Central memory CD8-positive, alpha-beta T cell (primary cell): ENCODE measurements around the gene NOC4L.
"Not testable (repeated sequence)": the region's sequence is repeated elsewhere in the genome, so short reads cannot be mapped to it uniquely, and the experiment has no call there.

ENCODE experiments used
- ATAC-seq: fragments of 150-1000 bp; cut with Tn5 transposase; replicated peaks from 2 replicates; pipeline ENCODE4 v1.10.0; 2022; ENCODE audit warnings: mild to moderate bottlenecking, moderate FRiP score, moderate number of reproducible peaks; ENCODE audit not compliant: poor library complexity, severe bottlenecking; ENCODE audit errors: extremely low read depth
- DNase-seq, 2 donors: peaks; one replicate each; pipeline ENCODE4 v3.0.0; 2021; ENCODE audit warnings: low spot score in 2 of 2
- H3K27ac Mint-ChIP-seq: one replicate; pipeline ENCODE4 v1.8.0; 2022; ENCODE audit warnings: low read depth, mild to moderate bottlenecking, moderate library complexity, mixed read lengths
- H3K27me3 Mint-ChIP-seq: one replicate; pipeline ENCODE4 v1.8.0; 2022; ENCODE audit warnings: mixed read lengths
- H3K36me3 Mint-ChIP-seq: one replicate; pipeline ENCODE4 v1.8.0; 2022; ENCODE audit warnings: mild to moderate bottlenecking, moderate library complexity, mixed read lengths; ENCODE audit not compliant: insufficient read depth
- H3K4me1 Mint-ChIP-seq: one replicate; pipeline ENCODE4 v1.8.0; 2022; ENCODE audit warnings: mixed read lengths
- H3K4me3 Mint-ChIP-seq: one replicate; pipeline ENCODE4 v1.8.0; 2022; ENCODE audit warnings: mild to moderate bottlenecking, moderate library complexity, mixed read lengths
- H3K9me3 Mint-ChIP-seq: one replicate; pipeline ENCODE4 v1.8.0; 2022; ENCODE audit warnings: mixed read lengths

NOC4L gene

GRCh38 chr12:132191715-132192553, 47.7 kb downstream of the NOC4L start:
- DNase-seq: no peak
- Mint-ChIP-seq H3K36me3 (peaks cover 10% of the 10 kb centered on the region), H3K27me3 (no peaks in the 10 kb centered on the region), H3K4me3 (no peak overlapping the region), H3K4me1 (peaks cover 22% of the 10 kb centered on the region), H3K9me3 (peaks cover 10% of the 10 kb centered on the region), H3K27ac (no peak overlapping the region)
- no peak for ATAC-seq

DNA sequence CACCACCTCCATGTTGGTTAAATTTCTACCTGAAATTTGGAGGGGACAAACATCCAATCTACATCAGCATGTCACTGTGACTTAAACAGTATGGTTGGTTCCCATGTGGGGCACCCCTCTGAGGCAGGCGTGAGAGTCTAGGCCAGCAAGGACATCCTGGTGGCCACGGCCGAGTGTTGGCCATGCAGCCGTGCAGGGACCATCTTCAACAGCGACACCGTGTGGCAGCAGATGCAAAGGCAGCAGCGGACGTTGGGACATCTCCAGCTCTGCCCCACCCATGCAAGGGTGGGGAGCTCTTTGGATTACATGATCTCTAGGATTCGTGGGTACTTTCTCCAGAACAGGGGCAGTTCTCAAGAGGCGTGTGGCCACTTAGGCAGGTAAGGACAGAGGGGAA, 49.8 kb downstream of the NOC4L start:
- Mint-ChIP-seq H3K4me1 (peaks cover 20% of the 10 kb centered on the region), H3K36me3 (peaks cover 4% of the 10 kb centered on the region), H3K27me3 (no peaks in the 10 kb centered on the region), H3K9me3 (peaks cover 10% of the 10 kb centered on the region), H3K4me3 (no peak overlapping the region), H3K27ac (no peak overlapping the region)
- DNase-seq: no peak
- no peak for ATAC-seq

DNA sequence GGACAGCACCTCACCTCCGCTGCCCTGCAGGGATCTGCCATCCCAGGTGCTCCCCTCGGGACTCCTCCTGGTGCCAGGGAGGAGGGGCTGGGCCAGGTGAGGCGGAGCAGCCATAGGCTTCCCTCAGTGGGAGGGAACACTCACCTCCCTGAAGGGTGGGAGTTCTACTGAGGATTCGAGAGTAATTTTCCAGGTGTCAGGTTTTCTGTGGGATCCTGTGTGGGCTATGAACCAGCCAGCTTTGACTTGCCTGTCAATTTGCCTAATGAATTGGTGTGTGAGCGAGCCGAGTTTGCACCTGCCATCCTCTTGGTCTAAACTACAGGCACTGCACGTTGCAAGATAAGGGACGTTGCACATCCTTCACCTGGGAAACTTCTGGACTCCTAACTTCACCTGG, 50.3 kb downstream of the NOC4L start:
- Mint-ChIP-seq H3K4me1 (peaks cover 16% of the 10 kb centered on the region), H3K4me3 (no peak overlapping the region), H3K36me3 (peaks cover 2% of the 10 kb centered on the region), H3K9me3 (peaks cover 10% of the 10 kb centered on the region), H3K27ac (no peak overlapping the region), H3K27me3 (no peaks in the 10 kb centered on the region)
- ATAC-seq (no peak), DNase-seq (no peak)

GRCh38 chr12:132195242-132195641, 51.0 kb downstream of the NOC4L start:
- ATAC-seq, H3K9me3 Mint-ChIP-seq, H3K4me3 Mint-ChIP-seq, DNase-seq, H3K36me3 Mint-ChIP-seq, H3K27me3 Mint-ChIP-seq, H3K27ac Mint-ChIP-seq, H3K4me1 Mint-ChIP-seq: not testable (repeated sequence)

DNA sequence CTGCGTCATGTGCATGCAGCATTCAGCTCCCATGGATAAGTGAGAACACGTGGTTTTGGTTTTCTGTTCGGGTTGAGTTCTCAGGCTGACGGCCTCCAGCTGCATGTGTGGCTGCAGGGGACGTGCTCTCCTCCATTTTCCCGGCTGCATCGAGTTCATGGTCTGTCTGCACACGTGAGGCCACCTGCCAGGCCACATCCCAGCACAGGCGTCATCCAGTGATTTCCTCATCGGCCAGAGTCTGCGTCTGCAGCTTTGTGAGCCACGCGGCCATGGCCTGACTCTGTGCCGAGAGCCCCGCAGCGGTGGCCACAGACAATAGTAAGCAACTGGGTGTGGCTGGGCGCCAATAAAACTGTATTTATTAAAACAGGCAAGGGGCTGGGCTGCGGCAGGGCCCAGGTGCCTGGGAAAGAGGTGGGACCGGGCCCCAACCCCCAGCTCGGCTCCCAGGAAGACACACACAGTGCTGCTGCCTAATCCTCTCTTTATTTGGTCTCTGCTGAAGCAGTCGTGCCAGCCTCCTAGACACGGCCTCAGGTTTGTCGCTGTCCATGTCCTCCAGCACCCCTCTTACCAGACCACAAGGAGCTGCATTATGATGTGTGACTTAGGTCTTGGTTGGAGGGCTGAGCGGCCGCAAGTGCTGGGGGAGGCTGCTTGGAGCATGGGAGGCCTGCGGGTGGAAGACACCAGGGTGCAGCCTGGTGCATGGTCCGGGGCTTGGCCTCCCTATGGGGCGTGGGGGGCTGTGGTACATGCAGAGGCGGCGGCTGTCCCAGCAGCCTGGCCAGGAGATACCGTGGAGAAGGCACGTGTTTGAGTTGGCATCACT, 52.0 kb downstream of the NOC4L start:
- peaks cover 10% of the 10 kb centered on the region for H3K9me3 Mint-ChIP-seq
- H3K4me1 Mint-ChIP-seq: no peaks in the 10 kb centered on the region
- H3K27ac Mint-ChIP-seq: no peak overlapping the region
- no peaks in the 10 kb centered on the region for H3K27me3 Mint-ChIP-seq
- no peak overlapping the region for H3K4me3 Mint-ChIP-seq
- ATAC-seq (no peak), DNase-seq (no peak)
- H3K36me3 Mint-ChIP-seq: no peaks in the 10 kb centered on the region

GRCh38 chr12:132196873-132197390, 52.7 kb downstream of the NOC4L start:
- Mint-ChIP-seq H3K27me3 (peaks cover under 1% of the 10 kb centered on the region), H3K4me1 (no peaks in the 10 kb centered on the region), H3K27ac (no peak overlapping the region), H3K4me3 (no peak overlapping the region), H3K9me3 (peaks cover 10% of the 10 kb centered on the region), H3K36me3 (no peaks in the 10 kb centered on the region)
- no peak for DNase-seq
- ATAC-seq: no peak

GRCh38 chr12:132197581-132198354, 53.5 kb downstream of the NOC4L start:
- no peak overlapping the region for H3K4me3 Mint-ChIP-seq
- no peak overlapping the region for H3K27ac Mint-ChIP-seq
- no peak for DNase-seq
- no peaks in the 10 kb centered on the region for H3K36me3 Mint-ChIP-seq
- ATAC-seq: no peak
- H3K27me3 Mint-ChIP-seq: peaks cover 9% of the 10 kb centered on the region
- H3K4me1 Mint-ChIP-seq: no peaks in the 10 kb centered on the region
- H3K9me3 Mint-ChIP-seq: peaks cover 10% of the 10 kb centered on the region

GRCh38 chr12:132199101-132199500, 54.8 kb downstream of the NOC4L start:
- no peaks in the 10 kb centered on the region for H3K36me3 Mint-ChIP-seq
- ATAC-seq (no peak), DNase-seq (no peak)
- H3K4me3 Mint-ChIP-seq: no peak overlapping the region
- no peaks in the 10 kb centered on the region for H3K4me1 Mint-ChIP-seq
- H3K9me3 Mint-ChIP-seq: peaks cover 4% of the 10 kb centered on the region
- peaks cover 15% of the 10 kb centered on the region for H3K27me3 Mint-ChIP-seq
- H3K27ac Mint-ChIP-seq: no peak overlapping the region

GRCh38 chr12:132199526-132200319, 55.5 kb downstream of the NOC4L start:
- no peak for ATAC-seq
- H3K27ac Mint-ChIP-seq: no peak overlapping the region
- no peaks in the 10 kb centered on the region for H3K36me3 Mint-ChIP-seq
- H3K4me1 Mint-ChIP-seq: no peaks in the 10 kb centered on the region
- peaks cover 21% of the 10 kb centered on the region for H3K27me3 Mint-ChIP-seq
- H3K4me3 Mint-ChIP-seq: no peak overlapping the region
- DNase-seq: no peak
- no peaks in the 10 kb centered on the region for H3K9me3 Mint-ChIP-seq

DNA sequence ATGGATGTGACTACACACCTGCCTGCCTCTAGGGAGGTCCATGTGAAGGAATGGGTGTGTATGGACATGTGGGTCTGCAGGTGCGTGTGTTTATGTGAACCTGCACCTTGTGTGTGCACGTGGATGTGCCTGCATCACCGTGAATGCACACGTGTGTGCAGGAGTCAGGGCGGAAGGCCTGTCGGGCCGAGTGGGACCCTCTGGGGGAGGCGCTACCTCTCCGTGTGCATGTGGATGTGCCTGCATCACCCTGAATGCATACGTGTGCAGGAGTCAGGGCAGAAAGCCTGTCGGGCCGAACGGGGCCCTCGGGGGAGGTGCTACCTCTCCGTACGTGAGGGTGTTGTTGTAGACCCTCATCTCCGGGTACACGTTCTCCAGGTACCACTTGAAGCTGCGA, 56.5 kb downstream of the NOC4L start:
- no peaks in the 10 kb centered on the region for H3K4me1 Mint-ChIP-seq

DNA sequence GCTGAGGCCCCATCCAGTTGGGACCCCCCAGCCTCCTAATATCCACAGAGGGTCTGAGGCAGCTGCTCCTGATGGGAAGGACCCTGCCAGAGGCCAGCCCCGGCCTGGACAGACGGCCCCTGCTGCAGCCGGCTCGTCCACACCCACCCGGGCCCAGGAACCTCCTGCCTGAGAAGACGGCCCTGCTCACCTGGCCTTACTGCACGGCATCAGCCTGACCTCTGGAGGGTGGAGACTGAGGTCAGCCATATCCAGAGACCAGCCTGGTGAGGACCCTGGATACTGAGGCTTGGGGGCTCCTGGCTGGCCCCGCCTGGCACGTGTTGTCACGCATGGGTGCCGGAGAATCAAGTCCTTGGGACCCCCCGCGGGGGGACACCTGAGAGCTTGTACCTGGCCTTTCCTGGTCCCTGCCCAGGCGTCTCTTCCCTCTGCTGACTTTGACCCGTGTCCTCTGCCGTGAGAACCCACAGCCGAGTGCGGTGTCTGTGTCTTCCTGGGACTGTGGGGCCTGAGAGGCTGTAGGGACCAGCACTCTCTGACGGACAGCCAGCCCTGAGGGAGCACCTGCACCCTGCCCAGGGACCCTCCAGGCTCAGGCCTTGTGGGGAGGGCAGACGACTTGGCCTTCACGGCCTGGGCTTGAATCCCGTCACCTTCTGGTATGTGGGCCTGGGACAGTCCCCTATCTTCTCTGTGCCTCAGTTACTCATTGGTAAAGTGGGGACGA, 57.3 kb downstream of the NOC4L start:
- Mint-ChIP-seq H3K36me3 (no peaks in the 10 kb centered on the region), H3K9me3 (no peaks in the 10 kb centered on the region), H3K4me1 (no peaks in the 10 kb centered on the region), H3K4me3 (no peak overlapping the region), H3K27ac (no peak overlapping the region), H3K27me3 (peaks cover 40% of the 10 kb centered on the region)
- ATAC-seq: no peak
- DNase-seq: no peak

More for the DNA sequence above, 56.5 kb downstream of the NOC4L start:
- Mint-ChIP-seq H3K36me3 (no peaks in the 10 kb centered on the region), H3K27ac (no peak overlapping the region), H3K27me3 (peaks cover 32% of the 10 kb centered on the region), H3K4me3 (no peak overlapping the region), H3K9me3 (no peaks in the 10 kb centered on the region)
- ATAC-seq (no peak), DNase-seq (no peak)
